ENCODE data around the gene LYRM4. TPM values are rescaled to one million over a fixed set of nuclear protein-coding genes. Genes with fewer than 3 reads are reported as not detected.

LYRM4 gene
- polyA plus RNA-seq, 1 donor from 2014 or later, result 29.3 TPM

DNA sequence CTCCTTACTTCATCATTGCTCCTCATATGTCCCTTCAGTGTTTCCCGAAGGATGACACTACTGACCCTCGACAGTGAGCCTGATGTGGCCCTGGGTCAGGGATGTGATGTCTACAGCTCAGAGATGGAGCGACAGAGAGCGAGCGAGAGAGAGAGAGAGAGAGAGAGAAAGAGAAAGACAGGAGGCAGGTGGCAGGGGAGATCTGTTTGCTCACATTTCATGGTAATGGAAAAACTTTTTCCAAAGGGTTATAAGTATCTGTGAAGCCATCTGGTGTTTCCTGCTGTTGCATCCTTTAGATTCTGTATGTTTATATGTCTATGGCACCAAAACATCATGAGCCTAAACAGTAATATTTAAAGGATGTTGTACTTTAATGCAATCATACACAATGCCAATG is 98.4 kb downstream of the LYRM4 start:
- no peaks in the 10 kb centered on the region for H4K20me1 ChIP-seq (ENCODE audit: insufficient read depth)
- H3K79me2 ChIP-seq (replicated peaks; ENCODE audit: insufficient read depth, low read length), result no peaks in the 10 kb centered on the region
- no peak overlapping the region for H3K4me3 ChIP-seq (ENCODE audit: low read length)
- no peak overlapping the region for H3K9ac ChIP-seq (ENCODE audit: low read length)
- no peaks in the 10 kb centered on the region for H3K36me3 ChIP-seq (ENCODE audit: insufficient read depth, low read length)
- no peaks in the 10 kb centered on the region for H3K27me3 ChIP-seq (ENCODE audit: insufficient read depth, low read depth, low read length)
- TF ChIP-seq, protein P1, sequence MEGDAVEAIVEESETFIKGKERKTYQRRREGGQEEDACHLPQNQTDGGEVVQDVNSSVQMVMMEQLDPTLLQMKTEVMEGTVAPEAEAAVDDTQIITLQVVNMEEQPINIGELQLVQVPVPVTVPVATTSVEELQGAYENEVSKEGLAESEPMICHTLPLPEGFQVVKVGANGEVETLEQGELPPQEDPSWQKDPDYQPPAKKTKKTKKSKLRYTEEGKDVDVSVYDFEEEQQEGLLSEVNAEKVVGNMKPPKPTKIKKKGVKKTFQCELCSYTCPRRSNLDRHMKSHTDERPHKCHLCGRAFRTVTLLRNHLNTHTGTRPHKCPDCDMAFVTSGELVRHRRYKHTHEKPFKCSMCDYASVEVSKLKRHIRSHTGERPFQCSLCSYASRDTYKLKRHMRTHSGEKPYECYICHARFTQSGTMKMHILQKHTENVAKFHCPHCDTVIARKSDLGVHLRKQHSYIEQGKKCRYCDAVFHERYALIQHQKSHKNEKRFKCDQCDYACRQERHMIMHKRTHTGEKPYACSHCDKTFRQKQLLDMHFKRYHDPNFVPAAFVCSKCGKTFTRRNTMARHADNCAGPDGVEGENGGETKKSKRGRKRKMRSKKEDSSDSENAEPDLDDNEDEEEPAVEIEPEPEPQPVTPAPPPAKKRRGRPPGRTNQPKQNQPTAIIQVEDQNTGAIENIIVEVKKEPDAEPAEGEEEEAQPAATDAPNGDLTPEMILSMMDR (IDR thresholded peaks at IDR 0.05; ENCODE audit: poor library complexity, severe bottlenecking), result no peak
- TF ChIP-seq SMC3 (conservative IDR thresholded peaks at IDR 0.05; ENCODE audit: poor library complexity), result no peak
- H3K27ac ChIP-seq (ENCODE audit: low read length), result no peak overlapping the region
- H3F3A ChIP-seq (ENCODE audit: insufficient read depth, low read length, poor library complexity, severe bottlenecking), result no peaks in the 10 kb centered on the region
- H3K9me3 ChIP-seq (ENCODE audit: low read length), result no peaks in the 10 kb centered on the region
- no peak overlapping the region for H2AFZ ChIP-seq (ENCODE audit: low read depth, low read length)
- no peak overlapping the region for H3K4me2 ChIP-seq (ENCODE audit: low read length)
- no peaks in the 10 kb centered on the region for H3K9me2 ChIP-seq (ENCODE audit: insufficient read depth, low read length)

DNA sequence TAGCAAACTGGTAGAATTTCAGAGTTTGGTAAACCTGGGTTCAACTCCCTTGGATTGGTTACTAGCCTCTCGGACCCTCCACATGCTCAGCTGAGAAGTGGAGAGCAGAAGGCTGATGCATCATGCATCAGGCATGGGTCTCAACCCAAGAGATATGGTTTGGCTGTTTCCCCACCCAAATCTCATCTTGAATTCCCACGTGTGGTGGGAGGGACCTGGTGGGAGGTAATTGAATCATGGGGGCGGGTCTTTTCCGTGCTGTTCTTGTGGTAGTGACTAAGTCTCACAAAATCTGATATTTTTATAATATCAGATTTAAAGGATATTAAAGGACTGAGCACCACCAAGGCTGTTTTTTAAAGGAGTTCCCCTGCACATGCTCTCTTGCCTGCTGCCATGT is 100.5 kb downstream of the LYRM4 start:
- Histone ChIP-seq H3K9me2 (ENCODE audit: insufficient read depth, low read length) (no peaks in the 10 kb centered on the region), H3F3A (ENCODE audit: insufficient read depth, low read length, poor library complexity, severe bottlenecking) (no peaks in the 10 kb centered on the region), H2AFZ (ENCODE audit: low read depth, low read length) (no peak overlapping the region), H3K4me2 (ENCODE audit: low read length) (no peak overlapping the region), H3K79me2 (replicated peaks; ENCODE audit: insufficient read depth, low read length) (no peaks in the 10 kb centered on the region), H3K27me3 (ENCODE audit: insufficient read depth, low read depth, low read length) (no peaks in the 10 kb centered on the region), H3K27ac (ENCODE audit: low read length) (no peak overlapping the region), H3K36me3 (ENCODE audit: insufficient read depth, low read length) (no peaks in the 10 kb centered on the region), H4K20me1 (ENCODE audit: insufficient read depth) (no peaks in the 10 kb centered on the region), H3K9ac (ENCODE audit: low read length) (no peak overlapping the region), H3K4me3 (ENCODE audit: low read length) (no peak overlapping the region), H3K9me3 (ENCODE audit: low read length) (no peaks in the 10 kb centered on the region)
- TF ChIP-seq, protein P1 (IDR thresholded peaks at IDR 0.05; ENCODE audit: poor library complexity, severe bottlenecking), result no peak
- TF ChIP-seq EP300 (conservative IDR thresholded peaks at IDR 0.05; ENCODE audit: poor library complexity, severe bottlenecking), result no peak
- TF ChIP-seq, protein P2, sequence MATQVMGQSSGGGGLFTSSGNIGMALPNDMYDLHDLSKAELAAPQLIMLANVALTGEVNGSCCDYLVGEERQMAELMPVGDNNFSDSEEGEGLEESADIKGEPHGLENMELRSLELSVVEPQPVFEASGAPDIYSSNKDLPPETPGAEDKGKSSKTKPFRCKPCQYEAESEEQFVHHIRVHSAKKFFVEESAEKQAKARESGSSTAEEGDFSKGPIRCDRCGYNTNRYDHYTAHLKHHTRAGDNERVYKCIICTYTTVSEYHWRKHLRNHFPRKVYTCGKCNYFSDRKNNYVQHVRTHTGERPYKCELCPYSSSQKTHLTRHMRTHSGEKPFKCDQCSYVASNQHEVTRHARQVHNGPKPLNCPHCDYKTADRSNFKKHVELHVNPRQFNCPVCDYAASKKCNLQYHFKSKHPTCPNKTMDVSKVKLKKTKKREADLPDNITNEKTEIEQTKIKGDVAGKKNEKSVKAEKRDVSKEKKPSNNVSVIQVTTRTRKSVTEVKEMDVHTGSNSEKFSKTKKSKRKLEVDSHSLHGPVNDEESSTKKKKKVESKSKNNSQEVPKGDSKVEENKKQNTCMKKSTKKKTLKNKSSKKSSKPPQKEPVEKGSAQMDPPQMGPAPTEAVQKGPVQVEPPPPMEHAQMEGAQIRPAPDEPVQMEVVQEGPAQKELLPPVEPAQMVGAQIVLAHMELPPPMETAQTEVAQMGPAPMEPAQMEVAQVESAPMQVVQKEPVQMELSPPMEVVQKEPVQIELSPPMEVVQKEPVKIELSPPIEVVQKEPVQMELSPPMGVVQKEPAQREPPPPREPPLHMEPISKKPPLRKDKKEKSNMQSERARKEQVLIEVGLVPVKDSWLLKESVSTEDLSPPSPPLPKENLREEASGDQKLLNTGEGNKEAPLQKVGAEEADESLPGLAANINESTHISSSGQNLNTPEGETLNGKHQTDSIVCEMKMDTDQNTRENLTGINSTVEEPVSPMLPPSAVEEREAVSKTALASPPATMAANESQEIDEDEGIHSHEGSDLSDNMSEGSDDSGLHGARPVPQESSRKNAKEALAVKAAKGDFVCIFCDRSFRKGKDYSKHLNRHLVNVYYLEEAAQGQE (IDR thresholded peaks at IDR 0.05; ENCODE audit: borderline replicate concordance), result no peak
- no peak for TF ChIP-seq RAD21 (conservative IDR thresholded peaks at IDR 0.05)
- no peak for TF ChIP-seq MXI1 (conservative IDR thresholded peaks at IDR 0.05; ENCODE audit: poor library complexity, severe bottlenecking)
- TF ChIP-seq TAF1 (IDR thresholded peaks at IDR 0.05; ENCODE audit: low read depth), result no peak
- TF ChIP-seq EZH2 (IDR thresholded peaks at IDR 0.05; ENCODE audit: borderline replicate concordance, insufficient read depth, low read length, poor library complexity, severe bottlenecking), result no peak
- no peak for TF ChIP-seq SMC3 (conservative IDR thresholded peaks at IDR 0.05; ENCODE audit: poor library complexity)

Measured in neural cell (in vitro differentiated cells).